Erythroblast (primary cell): ENCODE results near the gene SHMT2.

ENCODE experiments used
- GATA1 ChIP-seq: IDR thresholded peaks from 2 replicates; pipeline ENCODE4 v1.6.1; 2011; ENCODE audit warnings: low read depth, mild to moderate bottlenecking, control low read depth, low read length, moderate library complexity
- POLR2A ChIP-seq: IDR thresholded peaks from 2 replicates; pipeline ENCODE4 v1.6.1; 2011; ENCODE audit warnings: mild to moderate bottlenecking, low read length

DNA sequence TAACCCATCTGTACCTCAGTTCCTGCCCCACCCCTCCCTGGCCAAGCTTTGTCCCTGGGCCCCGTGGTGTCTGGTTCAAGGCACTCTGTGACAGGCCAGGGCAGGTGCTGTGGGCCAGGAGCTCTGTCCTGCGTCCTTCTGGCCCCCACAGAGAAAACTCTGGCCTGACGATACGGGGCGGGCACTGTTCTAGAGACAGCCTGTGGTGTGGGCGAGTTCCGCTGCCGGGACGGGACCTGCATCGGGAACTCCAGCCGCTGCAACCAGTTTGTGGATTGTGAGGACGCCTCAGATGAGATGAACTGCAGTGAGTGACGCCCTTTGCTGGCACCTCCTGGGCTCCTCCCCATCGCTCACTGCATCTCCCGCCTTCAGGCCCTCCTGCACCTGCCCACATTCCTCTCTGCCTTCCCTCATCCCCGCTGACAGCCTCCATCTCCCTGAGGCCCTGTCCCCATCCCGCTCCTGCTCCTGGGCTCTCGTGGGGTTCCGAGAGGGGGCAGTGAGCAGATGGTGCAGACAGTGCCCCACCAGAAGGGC lies 35.7 kb upstream of the SHMT2 start:
- TF ChIP-seq POLR2A (no peak), GATA1 (no peak)
